DND-41 (cell line): ENCODE measurements around the gene TM9SF4.

Experiments used
- ATAC-seq: fragments of 200-7000 bp; cut with Tn5 transposase; 3 replicates; pipeline ENCODE4 v1.9.1; 2021; ENCODE audit warnings: low read depth; ENCODE audit not compliant: insufficient read depth
- DNase-seq: peaks from one replicate; pipeline ENCODE4 v3.0.0-alpha.2; 2020
- H2AFZ ChIP-seq: 2 replicates; pipeline ENCODE4 v1.6.0; 2012; ENCODE audit warnings: low read depth, low read length
- H3K27ac ChIP-seq: 2 replicates; pipeline ENCODE4 v1.5.1; 2012; ENCODE audit warnings: low read length, inconsistent platforms
- H3K27me3 ChIP-seq: fragments of 200-600 bp; sonication (generic); 2 replicates; pipeline ENCODE4 v1.6.0; 2012; ENCODE audit warnings: low read length, mild to moderate bottlenecking, inconsistent platforms; ENCODE audit not compliant: insufficient read depth, poor library complexity
- H3K36me3 ChIP-seq: 2 replicates; pipeline ENCODE4 v1.5.1; 2012; ENCODE audit warnings: low read length, inconsistent platforms; ENCODE audit not compliant: insufficient read depth
- H3K4me1 ChIP-seq: 2 replicates; pipeline ENCODE4 v1.5.1; 2012; ENCODE audit warnings: mild to moderate bottlenecking, low read length; ENCODE audit not compliant: insufficient read depth
- H3K4me2 ChIP-seq: 2 replicates; pipeline ENCODE4 v1.6.0; 2012; ENCODE audit warnings: mild to moderate bottlenecking, moderate library complexity, low read length, inconsistent platforms; ENCODE audit not compliant: insufficient read depth
- H3K4me3 ChIP-seq, 2 experiments: fragments of 200-600 bp in 1 of 2; shearing (Covaris generic) in 1 of 2; 2 replicates each; pipeline ENCODE4 v1.5.1; 2012 to 2016; ENCODE audit warnings: inconsistent platforms in 2 of 2, low read length in 2 of 2, mild to moderate bottlenecking in 2 of 2, low read depth in 1 of 2, moderate library complexity in 1 of 2
- H3K79me2 ChIP-seq: 2 replicates; pipeline ENCODE4 v1.6.0; 2012; ENCODE audit warnings: low read length, inconsistent platforms; ENCODE audit not compliant: insufficient read depth
- H3K9ac ChIP-seq: 2 replicates; pipeline ENCODE4 v1.6.0; 2012; ENCODE audit warnings: low read depth, mild to moderate bottlenecking, inconsistent platforms, low read length, moderate library complexity
- H3K9me3 ChIP-seq: 2 replicates; pipeline ENCODE4 v1.5.1; 2012; ENCODE audit warnings: low read length, moderate library complexity, mild to moderate bottlenecking, inconsistent platforms; ENCODE audit not compliant: insufficient read depth, severe bottlenecking
- H4K20me1 ChIP-seq: 2 replicates; pipeline ENCODE4 v1.6.0; 2012; ENCODE audit warnings: low read length; ENCODE audit not compliant: insufficient read depth
- CTCF ChIP-seq: IDR thresholded peaks from 2 replicates; pipeline ENCODE4 v1.5.1; 2012; ENCODE audit warnings: borderline replicate concordance, low read length, moderate library complexity, mild to moderate bottlenecking; ENCODE audit not compliant: poor library complexity, severe bottlenecking; ENCODE audit errors: extremely low read depth
- EZH2 ChIP-seq: IDR thresholded peaks from 3 replicates; pipeline ENCODE4 v1.6.1; 2012; ENCODE audit warnings: borderline replicate concordance, low read depth, mild to moderate bottlenecking, moderate library complexity, low read length, inconsistent platforms; ENCODE audit not compliant: severe bottlenecking

TM9SF4 gene

GRCh38 chr20:32206760-32207625 is 97.5 kb downstream of the TM9SF4 start:
- H2AFZ ChIP-seq = peak overlapping the region; percentile 61

DNA sequence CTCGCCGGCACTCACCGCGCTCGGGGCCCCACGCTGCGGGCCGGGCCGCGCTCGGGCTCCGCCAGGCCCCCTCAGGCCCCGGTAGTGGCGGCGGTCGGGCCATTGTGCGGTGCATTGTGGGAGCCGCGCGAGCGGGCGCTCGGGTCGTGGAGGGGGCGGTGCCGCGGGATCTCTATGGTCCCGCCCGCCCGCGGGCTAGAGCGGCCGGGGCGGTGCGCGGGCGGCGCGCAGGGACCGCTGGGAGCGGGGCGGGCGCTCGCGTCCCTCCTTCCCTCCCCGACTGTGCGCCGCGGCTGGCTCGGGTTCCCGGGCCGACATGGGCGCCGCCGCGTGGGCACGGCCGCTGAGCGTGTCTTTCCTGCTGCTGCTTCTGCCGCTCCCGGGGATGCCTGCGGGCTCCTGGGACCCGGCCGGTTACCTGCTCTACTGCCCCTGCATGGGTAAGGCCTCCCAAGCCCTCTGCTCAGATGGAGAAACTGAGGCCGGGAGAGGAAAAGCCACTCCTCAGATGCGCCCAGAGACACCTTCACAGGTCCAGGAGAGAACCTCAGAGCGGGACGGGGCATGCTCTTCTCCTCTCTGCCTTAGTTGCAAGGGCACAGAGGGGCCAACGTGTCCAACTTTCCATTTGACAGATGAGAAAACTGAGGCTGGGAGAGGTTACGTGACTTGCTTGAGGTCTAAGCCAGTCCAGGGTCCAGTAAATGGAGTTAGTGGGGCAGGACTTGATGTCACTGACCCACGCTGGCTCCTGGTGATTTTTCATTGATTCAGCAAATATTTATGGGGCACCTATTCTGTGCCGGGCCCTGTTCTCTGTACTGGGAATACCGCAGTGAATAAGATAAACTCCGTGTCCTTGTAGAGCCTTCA is 98.3 kb downstream of the TM9SF4 start, which contains the start of the genes PLAGL2 and POFUT1:
PLAGL2 (minus strand) TSS at position 118 of the 873 bp plus-strand sequence. CDS start 5,565 bp downstream, outside the sequence.
POFUT1 (plus strand) TSS at position 255 of the 873 bp plus-strand sequence; CDS start at position 317, 62 bp downstream.
- Histone ChIP-seq H3K79me2 (peaks cover 90% of the 10 kb centered on the region), H3K4me3 (peak within 1 kb of the TSS; percentile 97), H4K20me1 (peaks cover 37% of the 10 kb centered on the region), H3K4me1 (peaks cover 63% of the 10 kb centered on the region), H3K36me3 (peaks cover 59% of the 10 kb centered on the region), H3K4me2 (peak within 1 kb of the TSS; percentile 85), H3K27ac (peak within 1 kb of the TSS; percentile 87), H2AFZ (peak within 1 kb of the TSS; percentile 99), H3K9ac (peak within 1 kb of the TSS; percentile 94), H3K9me3 (no peaks in the 10 kb centered on the region), H3K27me3 (no peaks in the 10 kb centered on the region)
- peak; percentile 98 for ATAC-seq
- TF ChIP-seq EZH2 (no peak), CTCF (peak; percentile 38)
- DNase-seq = peak; percentile 93

More at GRCh38 chr20:32206760-32207625, 97.5 kb downstream of the TM9SF4 start:
- Histone ChIP-seq H3K9ac (peak overlapping the region; percentile 94), H3K27me3 (no peaks in the 10 kb centered on the region), H3K79me2 (peaks cover 93% of the 10 kb centered on the region), H4K20me1 (peaks cover 46% of the 10 kb centered on the region), H3K27ac (peak overlapping the region; percentile 72), H3K4me2 (peak overlapping the region; percentile 85), H3K4me1 (peaks cover 64% of the 10 kb centered on the region), H3K4me3 (peak overlapping the region; percentile 97), H3K9me3 (no peaks in the 10 kb centered on the region), H3K36me3 (peaks cover 57% of the 10 kb centered on the region)
- ATAC-seq (peak; percentile 15; the same call in 2 of the 3 replicates), DNase-seq (peak; percentile 47)
- TF ChIP-seq EZH2 = no peak
- no peak for TF ChIP-seq CTCF

GRCh38 chr20:32208499-32209154 is 99.1 kb downstream of the TM9SF4 start:
- Histone ChIP-seq H4K20me1 (peaks cover 29% of the 10 kb centered on the region), H3K4me3 (peak overlapping the region; percentile 97; a peak in 3 of 4 replicates), H3K4me2 (peak overlapping the region; percentile 76), H3K9me3 (no peaks in the 10 kb centered on the region), H3K79me2 (peaks cover 82% of the 10 kb centered on the region), H3K36me3 (peaks cover 54% of the 10 kb centered on the region), H3K4me1 (peaks cover 55% of the 10 kb centered on the region), H3K27me3 (no peaks in the 10 kb centered on the region), H3K9ac (peak overlapping the region; percentile 94), H3K27ac (peak overlapping the region; percentile 87), H2AFZ (peak overlapping the region; percentile 99)
- TF ChIP-seq CTCF = no peak
- TF ChIP-seq EZH2 = no peak
- no peak for DNase-seq
- ATAC-seq = no peak
